Vagina (tissue), 2 donors: ENCODE data around the gene RBM24.

Experiments used
- CTCF ChIP-seq, 3 experiments: fragments of 450-650 bp in 2 of 3; fragments of 200-600 bp in 1 of 3; sonication (generic) in 1 of 3; IDR thresholded peaks; one replicate each; pipeline ENCODE4 v1.5.1; 2017 to 2019; ENCODE audit warnings: antibody characterized with exemption in 3 of 3, mild to moderate bottlenecking in 2 of 3, moderate library complexity in 2 of 3
- POLR2A ChIP-seq, 2 donors: fragments of 450-650 bp; IDR thresholded peaks; one replicate each; pipeline ENCODE4 v1.6.1; 2017; ENCODE audit warnings: antibody characterized with exemption in 2 of 2, mild to moderate bottlenecking in 2 of 2, moderate library complexity in 2 of 2
- POLR2AphosphoS5 ChIP-seq, 2 donors: sonication (generic); formaldehyde crosslinking; IDR thresholded peaks; one replicate each; pipeline ENCODE4 v1.9.0; 2017; ENCODE audit warnings: antibody characterized with exemption in 2 of 2, mild to moderate bottlenecking in 2 of 2, low read depth in 1 of 2; ENCODE audit not compliant: insufficient read depth in 1 of 2

GRCh38 chr6:17293395-17293794 lies 12.2 kb downstream of the RBM24 start:
- TF ChIP-seq CTCF (IDR thresholded peaks at IDR 0.05), result no peak
- TF ChIP-seq POLR2A (IDR thresholded peaks at IDR 0.05), result no peak
- no peak for TF ChIP-seq POLR2AphosphoS5 (IDR thresholded peaks at IDR 0.05; ENCODE audit: insufficient read depth in 1 of 2, low read depth in 1 of 2)
